ENCODE measurements around the gene ORMDL2. TPM values are rescaled to one million over a fixed set of nuclear protein-coding genes. Genes with fewer than 3 reads are reported as not detected.

ORMDL2 gene
- total RNA-seq (10 to 100 TPM in 2 of 4 donors, 1 to 10 TPM in 2; 9.1 to 18.1 (median 12.0) TPM), polyA plus RNA-seq (10 to 100 TPM; 18.0 to 64.6 (median 32.4) TPM)

DNA sequence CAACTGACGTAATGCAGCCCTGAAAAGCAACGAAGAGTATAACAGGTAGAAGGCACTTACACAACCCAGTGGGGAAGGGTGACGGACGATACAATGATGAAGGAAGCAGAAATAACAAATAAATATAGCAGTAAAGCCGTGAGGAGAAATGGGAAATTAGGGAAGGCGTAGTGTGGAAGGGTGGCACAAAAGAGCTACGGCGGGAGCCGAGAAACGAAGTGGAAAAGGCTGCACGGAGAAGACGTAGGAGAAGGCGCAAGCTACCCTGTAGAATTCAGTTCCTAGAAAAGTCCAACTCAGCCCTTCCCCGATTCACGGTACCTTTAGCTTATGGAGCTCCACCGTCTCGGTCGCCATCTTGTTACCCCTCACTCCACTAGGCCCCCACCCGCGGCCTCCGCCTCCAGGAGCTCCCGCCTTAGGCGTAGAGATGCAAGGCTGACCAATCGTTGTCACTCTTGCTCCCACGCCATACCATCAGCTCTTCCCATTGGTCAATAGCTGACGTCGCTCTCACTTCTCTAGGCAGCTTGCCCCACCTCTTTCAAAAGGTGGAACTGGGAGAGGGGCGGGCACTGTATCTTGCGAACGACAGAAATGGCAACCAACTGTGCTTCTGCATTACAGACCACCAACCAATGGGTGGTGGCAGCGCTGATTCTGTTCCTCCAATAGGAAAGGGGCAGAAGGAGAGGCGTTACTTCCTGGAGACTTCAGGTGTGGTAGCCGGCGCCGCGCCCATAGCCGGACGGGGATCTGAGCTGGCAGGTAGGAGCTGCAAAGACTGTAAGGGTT, at the start of gene ORMDL2, which contains the start of gene SARNP:
ORMDL2 (plus strand) TSS at position 697 of the 795 bp plus-strand sequence. CDS start 959 bp downstream, outside the sequence.
SARNP (minus strand) TSS at position 380 of the 795 bp plus-strand sequence; CDS start at position 357, 23 bp downstream.
- Histone ChIP-seq H3K4me3 (peak within 1 kb of the TSS; percentile 66 to 87 (median 84)), H3K9me3 (no peaks in the 10 kb centered on the region), H3K36me3 (peaks cover 14 to 61% (median 31%) of the 10 kb centered on the region in 4 donors), H3K27ac (peak within 1 kb of the TSS; percentile 89 to 96 (median 93)), H3K4me1 (peaks cover 0 to 43% (median 39%) of the 10 kb centered on the region in 4 donors), H3K27me3 (no peaks in the 10 kb centered on the region)
- TF ChIP-seq POLR2A (IDR thresholded peaks at IDR 0.05) (peak; percentile 65 to 73), CTCF (IDR thresholded peaks at IDR 0.05) (no peak), EP300 (IDR thresholded peaks at IDR 0.05) (no peak), POLR2AphosphoS5 (IDR thresholded peaks at IDR 0.05) (peak; percentile 77 to 91 (median 84))
- WGBS, 2 donors, result 0% methylated on average over 38 of the region's 38 CpGs
- DNase-seq, result peak; percentile 99
- intact Hi-C loops (cut with DNase I), result loop anchor here (2.0 to 5.0 kb wide), 2 partner anchors 80 to 111 kb away; no protein-coding TSS in a partner anchor

- DNase-seq, result no peak
- Histone ChIP-seq H3K4me1 (no peaks in the 10 kb centered on the region), H3K4me3 (no peak overlapping the region), H3K36me3 (peaks cover 4 to 54% (median 10%) of the 10 kb centered on the region in 4 donors), H3K9me3 (no peaks in the 10 kb centered on the region), H3K27ac (no peak overlapping the region), H3K27me3 (no peaks in the 10 kb centered on the region)
- intact Hi-C loops (cut with DNase I), result no loop called here
- WGBS, 2 donors, result 89 to 93% methylated on average over 6 of the region's 6 CpGs
- no peak for TF ChIP-seq CTCF (IDR thresholded peaks at IDR 0.05)
- TF ChIP-seq POLR2A (IDR thresholded peaks at IDR 0.05), result no peak
- no peak for TF ChIP-seq EP300 (IDR thresholded peaks at IDR 0.05)
- no peak for TF ChIP-seq POLR2AphosphoS5 (IDR thresholded peaks at IDR 0.05)
These were observed 46.1 kb upstream of the ORMDL2 start for GRCh38 chr12:55771736-55772135.

DNA sequence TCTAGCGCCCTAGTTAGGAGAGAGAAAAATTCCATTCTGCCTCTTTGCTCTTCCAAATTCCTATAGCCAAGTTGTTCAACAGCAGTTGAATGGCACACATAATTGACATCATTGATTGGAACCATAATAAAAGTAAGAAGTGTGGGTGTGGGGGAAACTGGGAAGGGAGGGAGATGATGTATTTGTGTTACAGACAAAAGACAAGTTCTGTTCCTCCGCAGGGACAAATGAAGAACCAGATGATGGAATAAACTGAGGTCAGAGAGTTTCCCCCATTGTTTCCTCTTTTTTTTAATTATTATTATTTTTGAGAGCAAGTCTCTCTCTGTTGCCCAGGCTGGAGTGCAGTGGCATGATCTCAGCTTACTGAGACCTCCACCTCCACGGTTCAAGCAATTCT, 40.0 kb upstream of the ORMDL2 start:
- Histone ChIP-seq H3K27me3 (no peaks in the 10 kb centered on the region), H3K36me3 (peaks cover 5 to 68% (median 12%) of the 10 kb centered on the region in 4 donors), H3K4me1 (no peaks in the 10 kb centered on the region), H3K9me3 (no peaks in the 10 kb centered on the region), H3K4me3 (no peak overlapping the region), H3K27ac (no peak overlapping the region)
- TF ChIP-seq EP300 (IDR thresholded peaks at IDR 0.05), result no peak
- TF ChIP-seq CTCF (IDR thresholded peaks at IDR 0.05), result no peak
- TF ChIP-seq POLR2A (IDR thresholded peaks at IDR 0.05), result no peak
- no peak for TF ChIP-seq POLR2AphosphoS5 (IDR thresholded peaks at IDR 0.05)
- 96% methylated on average over 3 of the region's 3 CpGs for WGBS, 2 donors
- intact Hi-C loops (cut with DNase I), result no loop called here
- no peak for DNase-seq

DNA sequence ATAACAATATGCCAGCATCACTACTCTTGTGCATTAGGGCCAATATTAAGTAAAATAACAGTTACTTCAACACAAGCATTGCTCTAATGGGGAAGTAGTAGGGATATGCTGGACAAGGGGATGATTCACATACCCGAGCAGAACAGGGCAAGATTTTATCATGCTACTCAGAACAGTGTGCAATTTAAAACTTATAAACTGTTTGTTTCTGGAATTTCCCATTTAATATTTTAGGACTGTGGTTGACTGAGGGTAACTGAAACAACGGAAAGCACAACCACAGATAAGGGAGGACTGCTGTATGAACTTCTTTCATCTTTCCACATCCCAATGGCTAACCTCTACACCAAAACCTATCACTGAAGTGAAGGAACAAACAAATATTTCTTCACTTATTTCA, 37.2 kb upstream of the ORMDL2 start:
- H3K4me1 ChIP-seq, result no peaks in the 10 kb centered on the region
- H3K27ac ChIP-seq, result no peak overlapping the region
- H3K9me3 ChIP-seq, result no peaks in the 10 kb centered on the region
- intact Hi-C loops (cut with DNase I), result no loop called here
- H3K36me3 ChIP-seq, result peaks cover 11 to 95% (median 33%) of the 10 kb centered on the region in 4 donors
- H3K27me3 ChIP-seq, result no peaks in the 10 kb centered on the region
- no peak for TF ChIP-seq CTCF (IDR thresholded peaks at IDR 0.05)
- no peak for TF ChIP-seq POLR2A (IDR thresholded peaks at IDR 0.05)
- TF ChIP-seq POLR2AphosphoS5 (IDR thresholded peaks at IDR 0.05), result no peak
- TF ChIP-seq EP300 (IDR thresholded peaks at IDR 0.05), result no peak
- WGBS, 2 donors, result 71 to 78% methylated on average over 2 of the region's 2 CpGs
- no peak overlapping the region for H3K4me3 ChIP-seq
- DNase-seq, result no peak

Measured in sigmoid colon (tissue), 7 donors.